DND-41 (cell line): ENCODE data around the gene SEPTIN6.

Experiments
- ATAC-seq: fragments of 200-7000 bp; cut with Tn5 transposase; 3 replicates; pipeline ENCODE4 v1.9.1; 2021; ENCODE audit warnings: low read depth; ENCODE audit not compliant: insufficient read depth
- DNase-seq: peaks from one replicate; pipeline ENCODE4 v3.0.0-alpha.2; 2020
- H2AFZ ChIP-seq: 2 replicates; pipeline ENCODE4 v1.6.0; 2012; ENCODE audit warnings: low read depth, low read length
- H3K27ac ChIP-seq: 2 replicates; pipeline ENCODE4 v1.5.1; 2012; ENCODE audit warnings: low read length, inconsistent platforms
- H3K27me3 ChIP-seq: fragments of 200-600 bp; sonication (generic); 2 replicates; pipeline ENCODE4 v1.6.0; 2012; ENCODE audit warnings: low read length, mild to moderate bottlenecking, inconsistent platforms; ENCODE audit not compliant: insufficient read depth, poor library complexity
- H3K36me3 ChIP-seq: 2 replicates; pipeline ENCODE4 v1.5.1; 2012; ENCODE audit warnings: low read length, inconsistent platforms; ENCODE audit not compliant: insufficient read depth
- H3K4me1 ChIP-seq: 2 replicates; pipeline ENCODE4 v1.5.1; 2012; ENCODE audit warnings: mild to moderate bottlenecking, low read length; ENCODE audit not compliant: insufficient read depth
- H3K4me2 ChIP-seq: 2 replicates; pipeline ENCODE4 v1.6.0; 2012; ENCODE audit warnings: mild to moderate bottlenecking, moderate library complexity, low read length, inconsistent platforms; ENCODE audit not compliant: insufficient read depth
- H3K4me3 ChIP-seq, 2 experiments: fragments of 200-600 bp in 1 of 2; shearing (Covaris generic) in 1 of 2; 2 replicates each; pipeline ENCODE4 v1.5.1; 2012 to 2016; ENCODE audit warnings: inconsistent platforms in 2 of 2, low read length in 2 of 2, mild to moderate bottlenecking in 2 of 2, low read depth in 1 of 2, moderate library complexity in 1 of 2
- H3K79me2 ChIP-seq: 2 replicates; pipeline ENCODE4 v1.6.0; 2012; ENCODE audit warnings: low read length, inconsistent platforms; ENCODE audit not compliant: insufficient read depth
- H3K9ac ChIP-seq: 2 replicates; pipeline ENCODE4 v1.6.0; 2012; ENCODE audit warnings: low read depth, mild to moderate bottlenecking, inconsistent platforms, low read length, moderate library complexity
- H3K9me3 ChIP-seq: 2 replicates; pipeline ENCODE4 v1.5.1; 2012; ENCODE audit warnings: low read length, moderate library complexity, mild to moderate bottlenecking, inconsistent platforms; ENCODE audit not compliant: insufficient read depth, severe bottlenecking
- H4K20me1 ChIP-seq: 2 replicates; pipeline ENCODE4 v1.6.0; 2012; ENCODE audit warnings: low read length; ENCODE audit not compliant: insufficient read depth
- EZH2 ChIP-seq: IDR thresholded peaks from 3 replicates; pipeline ENCODE4 v1.6.1; 2012; ENCODE audit warnings: borderline replicate concordance, low read depth, mild to moderate bottlenecking, moderate library complexity, low read length, inconsistent platforms; ENCODE audit not compliant: severe bottlenecking
- TF ChIP-seq, protein P1 (sequence below): IDR thresholded peaks from 2 replicates; pipeline ENCODE4 v1.5.1; 2012; ENCODE audit warnings: borderline replicate concordance, low read length, moderate library complexity, mild to moderate bottlenecking; ENCODE audit not compliant: poor library complexity, severe bottlenecking; ENCODE audit errors: extremely low read depth

The SEPTIN6 gene

DNA sequence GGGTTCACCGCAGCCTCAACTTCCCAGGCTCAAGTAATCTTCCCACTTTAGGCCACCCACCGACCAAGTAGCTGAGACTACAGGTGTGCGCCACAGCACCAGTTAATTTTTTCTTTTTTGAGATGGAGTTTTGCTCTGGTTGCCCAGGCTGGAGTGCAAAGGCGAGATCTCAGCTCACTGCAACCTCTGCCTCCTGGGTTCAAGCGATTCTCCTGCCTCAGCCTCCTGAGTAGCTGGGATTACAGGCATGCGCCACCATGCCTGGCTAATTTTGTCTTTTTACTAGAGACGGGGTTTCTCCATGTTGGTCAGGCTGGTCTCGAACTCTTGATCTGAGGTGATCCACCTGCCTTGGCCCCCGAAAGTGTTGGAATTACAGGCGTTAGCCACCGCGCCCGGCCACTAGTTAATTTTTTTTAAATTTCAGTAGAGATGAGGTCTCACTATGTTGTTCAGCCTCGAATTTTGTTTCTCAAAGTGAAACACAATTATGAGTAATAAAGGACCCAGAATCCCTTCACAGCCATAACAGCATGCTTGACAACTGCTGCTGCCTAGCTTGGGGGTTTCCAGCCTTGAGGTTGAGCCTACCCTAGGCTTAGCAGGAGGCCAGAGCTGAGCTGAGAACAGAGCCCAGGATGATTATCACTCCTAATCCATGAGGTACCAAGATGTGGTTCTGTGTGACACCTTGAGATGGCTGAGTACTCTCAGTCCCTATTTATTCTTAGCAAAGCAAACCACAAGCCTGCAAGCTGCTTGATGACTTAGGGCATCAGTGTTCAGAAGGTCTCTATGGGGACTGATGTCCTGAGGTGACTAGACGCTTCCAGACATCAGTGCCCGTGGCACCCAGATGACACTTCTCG lies 45.2 kb downstream of the SEPTIN6 start:
- H3K4me3 ChIP-seq, result no peak overlapping the region
- H4K20me1 ChIP-seq, result peaks cover 17% of the 10 kb centered on the region
- no peak for TF ChIP-seq EZH2
- TF ChIP-seq, protein P1, sequence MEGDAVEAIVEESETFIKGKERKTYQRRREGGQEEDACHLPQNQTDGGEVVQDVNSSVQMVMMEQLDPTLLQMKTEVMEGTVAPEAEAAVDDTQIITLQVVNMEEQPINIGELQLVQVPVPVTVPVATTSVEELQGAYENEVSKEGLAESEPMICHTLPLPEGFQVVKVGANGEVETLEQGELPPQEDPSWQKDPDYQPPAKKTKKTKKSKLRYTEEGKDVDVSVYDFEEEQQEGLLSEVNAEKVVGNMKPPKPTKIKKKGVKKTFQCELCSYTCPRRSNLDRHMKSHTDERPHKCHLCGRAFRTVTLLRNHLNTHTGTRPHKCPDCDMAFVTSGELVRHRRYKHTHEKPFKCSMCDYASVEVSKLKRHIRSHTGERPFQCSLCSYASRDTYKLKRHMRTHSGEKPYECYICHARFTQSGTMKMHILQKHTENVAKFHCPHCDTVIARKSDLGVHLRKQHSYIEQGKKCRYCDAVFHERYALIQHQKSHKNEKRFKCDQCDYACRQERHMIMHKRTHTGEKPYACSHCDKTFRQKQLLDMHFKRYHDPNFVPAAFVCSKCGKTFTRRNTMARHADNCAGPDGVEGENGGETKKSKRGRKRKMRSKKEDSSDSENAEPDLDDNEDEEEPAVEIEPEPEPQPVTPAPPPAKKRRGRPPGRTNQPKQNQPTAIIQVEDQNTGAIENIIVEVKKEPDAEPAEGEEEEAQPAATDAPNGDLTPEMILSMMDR, result no peak
- DNase-seq, result no peak
- ATAC-seq, result no peak
- H2AFZ ChIP-seq, result no peak overlapping the region
- peaks cover 58% of the 10 kb centered on the region for H3K79me2 ChIP-seq
- H3K27ac ChIP-seq, result no peak overlapping the region
- H3K9ac ChIP-seq, result no peak overlapping the region
- no peak overlapping the region for H3K4me2 ChIP-seq
- peaks cover 80% of the 10 kb centered on the region for H3K36me3 ChIP-seq
- H3K27me3 ChIP-seq, result no peaks in the 10 kb centered on the region
- no peaks in the 10 kb centered on the region for H3K9me3 ChIP-seq
- H3K4me1 ChIP-seq, result no peaks in the 10 kb centered on the region

DNA sequence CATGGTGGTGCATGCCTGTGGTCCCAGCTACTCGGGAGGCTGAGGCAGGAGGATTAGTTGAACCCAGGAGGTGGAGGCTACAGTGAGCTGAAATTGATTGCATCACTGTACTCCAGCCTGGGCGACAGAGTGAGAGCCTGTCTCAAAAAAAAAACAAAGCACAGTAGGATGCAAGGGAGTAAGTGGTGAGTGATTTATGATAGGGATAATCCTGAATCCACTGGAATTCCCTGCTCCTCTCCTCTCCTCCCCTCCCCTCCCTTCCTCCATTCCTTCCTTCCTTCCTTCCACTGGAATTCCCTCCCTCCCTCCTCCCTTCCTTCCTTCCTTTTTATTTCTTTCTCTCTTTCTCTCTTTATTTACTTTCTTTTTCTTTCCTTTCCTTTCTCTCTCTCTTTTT lies 45.9 kb downstream of the SEPTIN6 start:
- Histone ChIP-seq H4K20me1 (peaks cover 19% of the 10 kb centered on the region), H3K4me1 (no peaks in the 10 kb centered on the region), H3K36me3 (peaks cover 80% of the 10 kb centered on the region), H3K4me2 (no peak overlapping the region), H3K9me3 (no peaks in the 10 kb centered on the region), H3K79me2 (peaks cover 60% of the 10 kb centered on the region), H3K27me3 (no peaks in the 10 kb centered on the region), H3K9ac (no peak overlapping the region), H3K4me3 (no peak overlapping the region), H2AFZ (no peak overlapping the region), H3K27ac (no peak overlapping the region)
- ATAC-seq, result no peak
- TF ChIP-seq, protein P1, result no peak
- no peak for TF ChIP-seq EZH2
- no peak for DNase-seq

DNA sequence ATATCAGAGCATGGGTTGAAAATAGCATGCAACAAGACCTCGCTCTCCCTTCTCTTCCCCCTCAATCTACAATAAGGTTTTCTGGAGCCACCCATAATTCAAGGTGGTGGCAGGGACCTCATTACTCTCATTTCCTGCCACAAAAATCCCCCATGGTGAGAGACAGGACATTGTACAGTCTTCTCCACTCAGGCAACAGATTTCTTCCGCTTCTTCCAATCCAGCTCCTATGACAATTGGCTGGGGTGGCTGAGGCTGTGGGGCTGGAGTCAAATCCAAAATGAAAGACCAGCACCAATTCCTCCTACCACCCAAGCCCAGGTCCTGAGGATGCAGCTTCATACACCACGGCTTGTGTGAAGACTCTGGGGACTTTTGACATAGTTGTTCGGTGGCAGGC lies 46.5 kb downstream of the SEPTIN6 start:
- no peak for DNase-seq
- no peak overlapping the region for H3K4me2 ChIP-seq

More for the DNA sequence above, 46.5 kb downstream of the SEPTIN6 start:
- Histone ChIP-seq H3K79me2 (peaks cover 64% of the 10 kb centered on the region), H3K4me3 (no peak overlapping the region), H3K27ac (no peak overlapping the region), H3K4me1 (no peaks in the 10 kb centered on the region), H3K36me3 (peaks cover 80% of the 10 kb centered on the region), H3K9ac (no peak overlapping the region), H3K9me3 (no peaks in the 10 kb centered on the region), H2AFZ (no peak overlapping the region), H3K27me3 (no peaks in the 10 kb centered on the region), H4K20me1 (peaks cover 23% of the 10 kb centered on the region)
- no peak for TF ChIP-seq EZH2
- TF ChIP-seq, protein P1, result no peak
- ATAC-seq, result no peak
